Body of pancreas (tissue), 4 donors: ENCODE measurements around the gene MYRIP.

Experiments used
- CTCF ChIP-seq, 7 experiments: fragments of 450-650 bp in 4 of 7; fragments of 200-600 bp in 3 of 7; sonication (generic) in 3 of 7; IDR thresholded peaks; one replicate each; pipeline ENCODE4 v1.5.1; 2016 to 2019; ENCODE audit warnings: antibody characterized with exemption in 7 of 7
- POLR2A ChIP-seq, 3 donors: fragments of 450-650 bp; IDR thresholded peaks; one replicate each; pipeline ENCODE4 v1.6.1; 2016; ENCODE audit warnings: antibody characterized with exemption in 3 of 3, mild to moderate bottlenecking in 2 of 3

GRCh38 chr3:40191850-40192448 is 382.5 kb downstream of the MYRIP start:
- TF ChIP-seq CTCF (IDR thresholded peaks at IDR 0.05) (peak; percentile 58 to 94 (median 73)), POLR2A (IDR thresholded peaks at IDR 0.05) (no peak)
